GM23338 (cell line): ENCODE data around the gene NPHP4. TPM values are rescaled to one million over a fixed set of nuclear protein-coding genes. Genes with fewer than 3 reads are reported as not detected.

Experiments used
- ATAC-seq: fragments of 200-7000 bp; cut with Tn5 transposase; 3 replicates; pipeline ENCODE4 v1.9.1; 2020
- DNase-seq: peaks from one replicate; pipeline ENCODE4 v3.0.0-alpha.2; 2015; ENCODE audit warnings: low spot score
- H2AFZ ChIP-seq: fragments of 200-600 bp; sonication (generic); 2 replicates; pipeline ENCODE4 v1.8.0; 2016; ENCODE audit warnings: antibody characterized with exemption, mild to moderate bottlenecking, moderate library complexity
- H3F3A ChIP-seq: fragments of 200-600 bp; sonication (generic); replicated peaks from 2 replicates; pipeline ENCODE4 v1.8.0; 2017; ENCODE audit warnings: antibody characterized with exemption, mixed run types, low read depth
- H3K27ac ChIP-seq: fragments of 200-600 bp; sonication (generic); 2 replicates; pipeline ENCODE4 v1.6.1; 2016; ENCODE audit warnings: low read depth
- H3K27me3 ChIP-seq: fragments of 200-600 bp; sonication (generic); 2 replicates; pipeline ENCODE4 v1.8.0; 2016; ENCODE audit warnings: mild to moderate bottlenecking, mixed run types, moderate library complexity; ENCODE audit not compliant: insufficient read depth
- H3K36me3 ChIP-seq: fragments of 200-600 bp; sonication (generic); 2 replicates; pipeline ENCODE4 v1.8.0; 2016; ENCODE audit warnings: mild to moderate bottlenecking; ENCODE audit not compliant: insufficient read depth
- H3K4me1 ChIP-seq: fragments of 200-600 bp; sonication (generic); 2 replicates; pipeline ENCODE4 v1.8.0; 2016; ENCODE audit warnings: mild to moderate bottlenecking, moderate library complexity; ENCODE audit not compliant: insufficient read depth
- H3K4me2 ChIP-seq: fragments of 200-600 bp; sonication (generic); 2 replicates; pipeline ENCODE4 v1.7.1; 2017; ENCODE audit warnings: mixed run types
- H3K4me3 ChIP-seq: fragments of 200-600 bp; sonication (generic); 2 replicates; pipeline ENCODE4 v1.6.1; 2016; ENCODE audit warnings: mixed run types
- H3K79me2 ChIP-seq: fragments of 200-600 bp; sonication (generic); replicated peaks from 2 replicates; pipeline ENCODE4 v1.8.0; 2017; ENCODE audit warnings: mild to moderate bottlenecking; ENCODE audit not compliant: insufficient read depth
- H3K9me2 ChIP-seq: fragments of 200-600 bp; sonication (generic); 2 replicates; pipeline ENCODE4 v1.8.0; 2017; ENCODE audit not compliant: insufficient read depth
- H4K20me1 ChIP-seq: fragments of 200-600 bp; sonication (generic); replicated peaks from 2 replicates; pipeline ENCODE4 v1.8.0; 2017; ENCODE audit warnings: mild to moderate bottlenecking; ENCODE audit not compliant: insufficient read depth
- H3K27ac Mint-ChIP-seq: 2 replicates; pipeline ENCODE4 v1.8.0; 2020; ENCODE audit warnings: inconsistent platforms, mild to moderate bottlenecking, moderate library complexity, mixed read lengths
- H3K27me3 Mint-ChIP-seq: 3 replicates; pipeline ENCODE4 v1.8.0; 2022; ENCODE audit warnings: low read depth, mild to moderate bottlenecking, moderate library complexity, mixed read lengths, inconsistent platforms; ENCODE audit not compliant: insufficient read depth, poor library complexity
- H3K36me3 Mint-ChIP-seq: 3 replicates; pipeline ENCODE4 v1.8.0; 2021; ENCODE audit warnings: low read depth, mild to moderate bottlenecking, inconsistent platforms, moderate library complexity, mixed read lengths
- H3K4me1 Mint-ChIP-seq: 3 replicates; pipeline ENCODE4 v1.8.0; 2020; ENCODE audit warnings: mild to moderate bottlenecking, inconsistent platforms, mixed read lengths
- H3K4me3 Mint-ChIP-seq: 3 replicates; pipeline ENCODE4 v1.8.0; 2021; ENCODE audit warnings: moderate library complexity, mild to moderate bottlenecking, inconsistent platforms, mixed read lengths
- H3K9me3 Mint-ChIP-seq: 3 replicates; pipeline ENCODE4 v1.8.0; 2020; ENCODE audit warnings: moderate library complexity, mild to moderate bottlenecking, inconsistent platforms, mixed read lengths
- CREB1 ChIP-seq: fragments of 250-450 bp; sonication (Bioruptor Pico); IDR thresholded peaks from 2 replicates; pipeline ENCODE4 v1.5.0; 2020; ENCODE audit warnings: low read depth, mild to moderate bottlenecking, moderate library complexity
- EZH2 ChIP-seq: fragments of 200-600 bp; sonication (generic); IDR thresholded peaks from one replicate; pipeline ENCODE4 v1.8.0; 2017; ENCODE audit warnings: antibody characterized with exemption, mild to moderate bottlenecking, low read depth; ENCODE audit not compliant: unreplicated experiment
- EZH2phosphoT487 ChIP-seq: fragments of 200-600 bp; sonication (generic); IDR thresholded peaks from one replicate; pipeline ENCODE4 v1.8.1; 2018; ENCODE audit warnings: antibody characterized with exemption; ENCODE audit not compliant: unreplicated experiment
- JUNB ChIP-seq: IDR thresholded peaks from one replicate; pipeline ENCODE4 v1.6.1; 2016; ENCODE audit warnings: antibody characterized with exemption; ENCODE audit not compliant: unreplicated experiment
- NANOG ChIP-seq: IDR thresholded peaks from 2 replicates; pipeline ENCODE4 v1.6.1; 2016; ENCODE audit warnings: antibody characterized with exemption, borderline replicate concordance
- POLR2AphosphoS5 ChIP-seq: IDR thresholded peaks from 2 replicates; pipeline ENCODE4 v1.6.1; 2016; ENCODE audit warnings: antibody characterized with exemption, low read depth
- STAT1 ChIP-seq: IDR thresholded peaks from one replicate; pipeline ENCODE4 v1.6.1; 2016; ENCODE audit warnings: antibody characterized with exemption; ENCODE audit not compliant: unreplicated experiment
- ZNF114 ChIP-seq: fragments of 250-450 bp; sonication (Bioruptor Pico); IDR thresholded peaks from 2 replicates; pipeline ENCODE4 v1.5.0; 2020; ENCODE audit warnings: mild to moderate bottlenecking, moderate library complexity
- ZNF331 ChIP-seq: fragments of 250-450 bp; sonication (Bioruptor Pico); IDR thresholded peaks from 2 replicates; pipeline ENCODE4 v1.5.0; 2020; ENCODE audit warnings: low read depth, mild to moderate bottlenecking, moderate library complexity
- polyA plus RNA-seq: library from polyadenylated mRNA; unstranded; fragments of >200 nt; fragmentation: Nextera tagmentation; extraction: Ambion mirVana; gene quantifications from 2 replicates; pipeline ENCODE4 v1.2.1, GENCODE V29; 2016
- total RNA-seq: library from RNA; depleted of rRNA; stranded (reverse); fragments of >200 nt; shearing (Covaris generic); gene quantifications from 2 replicates; pipeline ENCODE4 v1.2.3, GENCODE V29; 2014
- TF ChIP-seq, protein P1 (sequence below): fragments of 250-450 bp; sonication (Bioruptor Pico); IDR thresholded peaks from 2 replicates; pipeline ENCODE4 v1.5.0; 2020; ENCODE audit warnings: mild to moderate bottlenecking, moderate library complexity
- TF ChIP-seq, protein P2 (sequence below): IDR thresholded peaks from one replicate; pipeline ENCODE4 v1.6.1; 2018; ENCODE audit warnings: antibody characterized with exemption; ENCODE audit not compliant: unreplicated experiment
- TF ChIP-seq, protein P3 (sequence below): IDR thresholded peaks from 2 replicates; pipeline ENCODE4 v1.6.1; 2016; ENCODE audit warnings: antibody characterized with exemption
- TF ChIP-seq, protein P4 (sequence below), 2 experiments: fragments of 200-600 bp in 1 of 2; sonication (generic) in 1 of 2; conservative IDR thresholded peaks; 2 replicates each; pipeline versions ENCODE4 v1.5.1 to v1.6.1; 2016 to 2017; ENCODE audit warnings: antibody characterized with exemption in 2 of 2, low read depth in 2 of 2, mild to moderate bottlenecking in 2 of 2, moderate library complexity in 1 of 2

NPHP4 gene
- total and polyA plus RNA-seq, 2 experiments from 2014 or later, result 2.5 to 12.4 TPM

DNA sequence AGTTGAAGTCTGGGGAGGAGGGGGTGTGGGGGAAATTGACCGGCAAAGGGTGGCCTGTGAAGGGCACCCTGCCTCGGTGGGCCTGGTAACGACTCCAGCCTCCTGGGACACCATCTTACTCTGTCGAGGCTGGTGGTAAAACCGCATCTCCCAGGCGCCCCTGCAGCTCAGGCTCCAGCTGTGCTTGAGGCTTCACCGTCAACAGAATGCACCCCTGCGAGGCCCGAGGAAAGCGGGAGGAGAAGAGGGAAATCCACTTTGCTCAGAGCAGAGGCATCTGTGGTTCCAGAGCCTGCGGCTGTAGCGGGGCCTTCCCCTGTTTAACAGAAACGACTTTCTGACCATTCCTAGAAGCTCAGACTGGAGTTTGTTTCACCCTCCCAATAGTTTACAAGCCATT lies 165.6 kb downstream of the NPHP4 start:
- Histone ChIP-seq H3K4me1 (peaks cover 2% of the 10 kb centered on the region), H3F3A (no peaks in the 10 kb centered on the region)

More for the DNA sequence above, 165.6 kb downstream of the NPHP4 start:
- H3K9me3 Mint-ChIP-seq, result peaks cover 9% of the 10 kb centered on the region; the same call in 2 of the 3 replicates
- peaks cover 10% of the 10 kb centered on the region for H3K36me3 Mint-ChIP-seq
- no peak overlapping the region for H3K27ac Mint-ChIP-seq
- H3K27me3 ChIP-seq, result no peaks in the 10 kb centered on the region
- peaks cover 17% of the 10 kb centered on the region for H3K27me3 Mint-ChIP-seq
- DNase-seq, result no peak
- no peak overlapping the region for H2AFZ ChIP-seq
- no peaks in the 10 kb centered on the region for H3K9me2 ChIP-seq
- ATAC-seq, result no peak
- no peaks in the 10 kb centered on the region for H4K20me1 ChIP-seq
- H3K27ac ChIP-seq, result no peak overlapping the region
- no peaks in the 10 kb centered on the region for H3K79me2 ChIP-seq
- peaks cover 6% of the 10 kb centered on the region for H3K4me1 Mint-ChIP-seq
- no peaks in the 10 kb centered on the region for H3K36me3 ChIP-seq
- H3K4me3 ChIP-seq, result no peak overlapping the region
- H3K4me2 ChIP-seq, result no peak overlapping the region
- H3K4me3 Mint-ChIP-seq, result no peak overlapping the region
- TF ChIP-seq POLR2AphosphoS5, result no peak
- TF ChIP-seq, protein P1, sequence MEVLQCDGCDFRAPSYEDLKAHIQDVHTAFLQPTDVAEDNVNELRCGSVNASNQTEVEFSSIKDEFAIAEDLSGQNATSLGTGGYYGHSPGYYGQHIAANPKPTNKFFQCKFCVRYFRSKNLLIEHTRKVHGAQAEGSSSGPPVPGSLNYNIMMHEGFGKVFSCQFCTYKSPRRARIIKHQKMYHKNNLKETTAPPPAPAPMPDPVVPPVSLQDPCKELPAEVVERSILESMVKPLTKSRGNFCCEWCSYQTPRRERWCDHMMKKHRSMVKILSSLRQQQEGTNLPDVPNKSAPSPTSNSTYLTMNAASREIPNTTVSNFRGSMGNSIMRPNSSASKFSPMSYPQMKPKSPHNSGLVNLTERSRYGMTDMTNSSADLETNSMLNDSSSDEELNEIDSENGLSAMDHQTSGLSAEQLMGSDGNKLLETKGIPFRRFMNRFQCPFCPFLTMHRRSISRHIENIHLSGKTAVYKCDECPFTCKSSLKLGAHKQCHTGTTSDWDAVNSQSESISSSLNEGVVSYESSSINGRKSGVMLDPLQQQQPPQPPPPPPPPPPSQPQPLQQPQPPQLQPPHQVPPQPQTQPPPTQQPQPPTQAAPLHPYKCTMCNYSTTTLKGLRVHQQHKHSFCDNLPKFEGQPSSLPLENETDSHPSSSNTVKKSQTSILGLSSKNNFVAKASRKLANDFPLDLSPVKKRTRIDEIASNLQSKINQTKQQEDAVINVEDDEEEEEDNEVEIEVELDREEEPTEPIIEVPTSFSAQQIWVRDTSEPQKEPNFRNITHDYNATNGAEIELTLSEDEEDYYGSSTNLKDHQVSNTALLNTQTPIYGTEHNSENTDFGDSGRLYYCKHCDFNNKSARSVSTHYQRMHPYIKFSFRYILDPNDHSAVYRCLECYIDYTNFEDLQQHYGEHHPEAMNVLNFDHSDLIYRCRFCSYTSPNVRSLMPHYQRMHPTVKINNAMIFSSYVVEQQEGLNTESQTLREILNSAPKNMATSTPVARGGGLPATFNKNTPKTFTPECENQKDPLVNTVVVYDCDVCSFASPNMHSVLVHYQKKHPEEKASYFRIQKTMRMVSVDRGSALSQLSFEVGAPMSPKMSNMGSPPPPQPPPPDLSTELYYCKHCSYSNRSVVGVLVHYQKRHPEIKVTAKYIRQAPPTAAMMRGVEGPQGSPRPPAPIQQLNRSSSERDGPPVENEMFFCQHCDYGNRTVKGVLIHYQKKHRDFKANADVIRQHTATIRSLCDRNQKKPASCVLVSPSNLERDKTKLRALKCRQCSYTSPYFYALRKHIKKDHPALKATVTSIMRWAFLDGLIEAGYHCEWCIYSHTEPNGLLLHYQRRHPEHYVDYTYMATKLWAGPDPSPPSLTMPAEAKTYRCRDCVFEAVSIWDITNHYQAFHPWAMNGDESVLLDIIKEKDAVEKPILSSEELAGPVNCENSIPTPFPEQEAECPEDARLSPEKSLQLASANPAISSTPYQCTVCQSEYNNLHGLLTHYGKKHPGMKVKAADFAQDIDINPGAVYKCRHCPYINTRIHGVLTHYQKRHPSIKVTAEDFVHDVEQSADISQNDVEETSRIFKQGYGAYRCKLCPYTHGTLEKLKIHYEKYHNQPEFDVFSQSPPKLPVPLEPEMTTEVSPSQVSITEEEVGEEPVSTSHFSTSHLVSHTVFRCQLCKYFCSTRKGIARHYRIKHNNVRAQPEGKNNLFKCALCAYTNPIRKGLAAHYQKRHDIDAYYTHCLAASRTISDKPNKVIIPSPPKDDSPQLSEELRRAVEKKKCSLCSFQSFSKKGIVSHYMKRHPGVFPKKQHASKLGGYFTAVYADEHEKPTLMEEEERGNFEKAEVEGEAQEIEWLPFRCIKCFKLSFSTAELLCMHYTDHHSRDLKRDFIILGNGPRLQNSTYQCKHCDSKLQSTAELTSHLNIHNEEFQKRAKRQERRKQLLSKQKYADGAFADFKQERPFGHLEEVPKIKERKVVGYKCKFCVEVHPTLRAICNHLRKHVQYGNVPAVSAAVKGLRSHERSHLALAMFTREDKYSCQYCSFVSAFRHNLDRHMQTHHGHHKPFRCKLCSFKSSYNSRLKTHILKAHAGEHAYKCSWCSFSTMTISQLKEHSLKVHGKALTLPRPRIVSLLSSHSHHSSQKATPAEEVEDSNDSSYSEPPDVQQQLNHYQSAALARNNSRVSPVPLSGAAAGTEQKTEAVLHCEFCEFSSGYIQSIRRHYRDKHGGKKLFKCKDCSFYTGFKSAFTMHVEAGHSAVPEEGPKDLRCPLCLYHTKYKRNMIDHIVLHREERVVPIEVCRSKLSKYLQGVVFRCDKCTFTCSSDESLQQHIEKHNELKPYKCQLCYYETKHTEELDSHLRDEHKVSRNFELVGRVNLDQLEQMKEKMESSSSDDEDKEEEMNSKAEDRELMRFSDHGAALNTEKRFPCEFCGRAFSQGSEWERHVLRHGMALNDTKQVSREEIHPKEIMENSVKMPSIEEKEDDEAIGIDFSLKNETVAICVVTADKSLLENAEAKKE (CRISPR knock-in tag), result no peak
- no peak for TF ChIP-seq EZH2phosphoT487
- no peak for TF ChIP-seq ZNF114 (CRISPR knock-in tag)
- no peak for TF ChIP-seq STAT1
- no peak for TF ChIP-seq ZNF331 (CRISPR knock-in tag)
- TF ChIP-seq, protein P2, sequence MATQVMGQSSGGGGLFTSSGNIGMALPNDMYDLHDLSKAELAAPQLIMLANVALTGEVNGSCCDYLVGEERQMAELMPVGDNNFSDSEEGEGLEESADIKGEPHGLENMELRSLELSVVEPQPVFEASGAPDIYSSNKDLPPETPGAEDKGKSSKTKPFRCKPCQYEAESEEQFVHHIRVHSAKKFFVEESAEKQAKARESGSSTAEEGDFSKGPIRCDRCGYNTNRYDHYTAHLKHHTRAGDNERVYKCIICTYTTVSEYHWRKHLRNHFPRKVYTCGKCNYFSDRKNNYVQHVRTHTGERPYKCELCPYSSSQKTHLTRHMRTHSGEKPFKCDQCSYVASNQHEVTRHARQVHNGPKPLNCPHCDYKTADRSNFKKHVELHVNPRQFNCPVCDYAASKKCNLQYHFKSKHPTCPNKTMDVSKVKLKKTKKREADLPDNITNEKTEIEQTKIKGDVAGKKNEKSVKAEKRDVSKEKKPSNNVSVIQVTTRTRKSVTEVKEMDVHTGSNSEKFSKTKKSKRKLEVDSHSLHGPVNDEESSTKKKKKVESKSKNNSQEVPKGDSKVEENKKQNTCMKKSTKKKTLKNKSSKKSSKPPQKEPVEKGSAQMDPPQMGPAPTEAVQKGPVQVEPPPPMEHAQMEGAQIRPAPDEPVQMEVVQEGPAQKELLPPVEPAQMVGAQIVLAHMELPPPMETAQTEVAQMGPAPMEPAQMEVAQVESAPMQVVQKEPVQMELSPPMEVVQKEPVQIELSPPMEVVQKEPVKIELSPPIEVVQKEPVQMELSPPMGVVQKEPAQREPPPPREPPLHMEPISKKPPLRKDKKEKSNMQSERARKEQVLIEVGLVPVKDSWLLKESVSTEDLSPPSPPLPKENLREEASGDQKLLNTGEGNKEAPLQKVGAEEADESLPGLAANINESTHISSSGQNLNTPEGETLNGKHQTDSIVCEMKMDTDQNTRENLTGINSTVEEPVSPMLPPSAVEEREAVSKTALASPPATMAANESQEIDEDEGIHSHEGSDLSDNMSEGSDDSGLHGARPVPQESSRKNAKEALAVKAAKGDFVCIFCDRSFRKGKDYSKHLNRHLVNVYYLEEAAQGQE, result no peak
- TF ChIP-seq, protein P3, sequence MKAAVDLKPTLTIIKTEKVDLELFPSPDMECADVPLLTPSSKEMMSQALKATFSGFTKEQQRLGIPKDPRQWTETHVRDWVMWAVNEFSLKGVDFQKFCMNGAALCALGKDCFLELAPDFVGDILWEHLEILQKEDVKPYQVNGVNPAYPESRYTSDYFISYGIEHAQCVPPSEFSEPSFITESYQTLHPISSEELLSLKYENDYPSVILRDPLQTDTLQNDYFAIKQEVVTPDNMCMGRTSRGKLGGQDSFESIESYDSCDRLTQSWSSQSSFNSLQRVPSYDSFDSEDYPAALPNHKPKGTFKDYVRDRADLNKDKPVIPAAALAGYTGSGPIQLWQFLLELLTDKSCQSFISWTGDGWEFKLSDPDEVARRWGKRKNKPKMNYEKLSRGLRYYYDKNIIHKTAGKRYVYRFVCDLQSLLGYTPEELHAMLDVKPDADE, result no peak
- no peak for TF ChIP-seq CREB1 (CRISPR knock-in tag)
- no peak for TF ChIP-seq EZH2
- TF ChIP-seq, protein P4, sequence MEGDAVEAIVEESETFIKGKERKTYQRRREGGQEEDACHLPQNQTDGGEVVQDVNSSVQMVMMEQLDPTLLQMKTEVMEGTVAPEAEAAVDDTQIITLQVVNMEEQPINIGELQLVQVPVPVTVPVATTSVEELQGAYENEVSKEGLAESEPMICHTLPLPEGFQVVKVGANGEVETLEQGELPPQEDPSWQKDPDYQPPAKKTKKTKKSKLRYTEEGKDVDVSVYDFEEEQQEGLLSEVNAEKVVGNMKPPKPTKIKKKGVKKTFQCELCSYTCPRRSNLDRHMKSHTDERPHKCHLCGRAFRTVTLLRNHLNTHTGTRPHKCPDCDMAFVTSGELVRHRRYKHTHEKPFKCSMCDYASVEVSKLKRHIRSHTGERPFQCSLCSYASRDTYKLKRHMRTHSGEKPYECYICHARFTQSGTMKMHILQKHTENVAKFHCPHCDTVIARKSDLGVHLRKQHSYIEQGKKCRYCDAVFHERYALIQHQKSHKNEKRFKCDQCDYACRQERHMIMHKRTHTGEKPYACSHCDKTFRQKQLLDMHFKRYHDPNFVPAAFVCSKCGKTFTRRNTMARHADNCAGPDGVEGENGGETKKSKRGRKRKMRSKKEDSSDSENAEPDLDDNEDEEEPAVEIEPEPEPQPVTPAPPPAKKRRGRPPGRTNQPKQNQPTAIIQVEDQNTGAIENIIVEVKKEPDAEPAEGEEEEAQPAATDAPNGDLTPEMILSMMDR (conservative IDR thresholded peaks at IDR 0.05; ENCODE audit: low read depth in 2 of 2), result no peak
- no peak for TF ChIP-seq JUNB
- no peak for TF ChIP-seq NANOG
